GM21576 (cell line): ENCODE measurements around the gene SLC11A2.
"Not testable (repeated sequence)": the region's sequence is repeated elsewhere in the genome, so short reads cannot be mapped to it uniquely, and the experiment has no call there.

Source experiments
- ATAC-seq: cut with Tn5 transposase; IDR thresholded peaks from one replicate; pipeline ENCODE4 v1.9.1; 2021; ENCODE audit warnings: mild to moderate bottlenecking, moderate library complexity; ENCODE audit not compliant: unreplicated experiment

The SLC11A2 gene

GRCh38 chr12:50951112-50951511, 75.1 kb downstream of the SLC11A2 start:
- no peak for ATAC-seq

GRCh38 chr12:50949801-50950302, 76.3 kb downstream of the SLC11A2 start:
- no peak for ATAC-seq

DNA sequence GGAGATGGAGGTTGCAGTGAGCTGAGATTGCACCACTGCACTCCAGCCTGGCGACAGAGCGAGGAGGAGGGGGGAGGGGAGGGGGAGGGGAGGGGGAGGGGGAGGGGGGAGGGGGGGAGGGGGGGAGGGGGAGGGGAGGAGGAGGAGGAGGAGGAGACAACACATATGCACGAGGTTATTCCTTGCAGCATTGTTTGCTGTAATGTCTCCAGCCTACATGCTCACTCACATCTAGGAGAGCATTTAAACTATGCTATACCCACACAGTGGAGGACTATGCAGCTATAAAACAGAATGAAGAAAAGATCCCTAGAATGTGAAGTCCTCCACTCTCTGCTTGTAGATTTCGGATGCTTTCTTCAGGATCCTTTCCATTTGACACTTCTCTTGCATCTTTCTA, 77.4 kb downstream of the SLC11A2 start:
- ATAC-seq = no peak

GRCh38 chr12:50947933-50948626, 78.1 kb downstream of the SLC11A2 start:
- ATAC-seq = no peak

DNA sequence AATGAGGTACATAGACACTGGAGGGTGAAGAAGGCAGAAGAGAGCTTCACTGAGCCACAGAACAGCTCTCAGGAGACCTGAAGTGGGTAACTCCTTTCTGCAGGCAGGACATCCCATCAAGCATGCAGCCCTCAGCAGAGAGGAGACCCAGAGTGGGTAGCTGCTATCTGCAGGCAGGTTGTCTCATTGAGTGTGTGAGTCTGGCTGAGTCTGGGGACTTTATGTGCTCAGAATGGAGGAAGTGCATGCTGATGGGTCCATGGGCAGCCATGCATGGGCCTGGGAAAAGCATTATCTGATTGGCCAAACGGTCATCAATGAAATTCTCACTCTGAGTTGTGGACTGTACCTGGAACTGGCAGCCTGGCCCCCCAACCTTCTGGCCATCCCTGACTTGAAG, 88.5 kb downstream of the SLC11A2 start:
- ATAC-seq = no peak

GRCh38 chr12:50936821-50937530, 89.2 kb downstream of the SLC11A2 start:
- no peak for ATAC-seq

- no peak for ATAC-seq
Measured at GRCh38 chr12:50934981-50935807, 91.0 kb downstream of the SLC11A2 start.

DNA sequence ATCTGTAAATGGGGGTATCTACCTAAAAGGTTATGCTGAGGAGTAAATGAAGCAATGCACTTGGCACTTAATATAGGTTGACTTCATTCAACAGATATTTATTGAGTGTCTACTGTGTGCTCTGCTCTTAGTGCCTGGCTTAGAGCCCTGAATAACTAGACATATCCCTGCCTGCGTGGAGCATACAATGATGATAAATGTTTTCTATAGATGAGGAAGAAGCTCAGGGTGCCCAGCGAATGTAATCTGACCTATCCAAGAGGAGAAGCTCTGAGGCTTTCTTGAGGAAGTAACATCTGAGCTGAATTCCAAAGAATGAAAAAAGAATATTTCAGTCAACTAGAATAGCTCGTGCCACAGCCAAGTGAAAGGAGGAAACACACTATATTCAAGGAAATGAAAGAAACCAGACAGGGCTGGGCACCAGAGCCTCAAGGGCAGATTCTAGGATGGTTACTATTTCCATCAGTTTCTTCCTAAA, 91.8 kb downstream of the SLC11A2 start:
- ATAC-seq = no peak

GRCh38 chr12:50933459-50934124, 92.6 kb downstream of the SLC11A2 start:
- ATAC-seq = no peak

DNA sequence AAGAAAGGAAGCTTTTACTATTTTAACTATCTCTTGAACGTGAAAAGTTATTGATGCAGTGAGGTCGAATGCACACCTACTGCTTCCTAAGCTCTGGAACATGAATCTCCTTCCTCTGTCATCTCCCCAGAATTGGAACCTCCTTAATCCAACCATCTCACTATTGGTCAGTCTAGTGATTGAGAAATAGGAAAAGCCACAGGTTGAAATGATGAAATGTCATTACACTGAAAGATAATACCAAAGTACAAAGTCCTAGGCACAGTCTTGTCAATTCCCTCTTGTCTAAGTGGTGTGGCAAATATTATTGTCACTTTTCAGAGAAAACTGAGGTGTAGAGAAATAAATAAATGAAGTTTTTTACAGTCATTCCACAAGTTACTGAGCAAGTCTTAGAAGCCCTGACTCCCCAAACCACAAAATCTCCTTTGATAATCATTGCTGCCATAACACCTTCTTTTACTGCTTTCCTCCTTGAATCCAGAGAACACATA, 93.3 kb downstream of the SLC11A2 start:
- no peak for ATAC-seq

DNA sequence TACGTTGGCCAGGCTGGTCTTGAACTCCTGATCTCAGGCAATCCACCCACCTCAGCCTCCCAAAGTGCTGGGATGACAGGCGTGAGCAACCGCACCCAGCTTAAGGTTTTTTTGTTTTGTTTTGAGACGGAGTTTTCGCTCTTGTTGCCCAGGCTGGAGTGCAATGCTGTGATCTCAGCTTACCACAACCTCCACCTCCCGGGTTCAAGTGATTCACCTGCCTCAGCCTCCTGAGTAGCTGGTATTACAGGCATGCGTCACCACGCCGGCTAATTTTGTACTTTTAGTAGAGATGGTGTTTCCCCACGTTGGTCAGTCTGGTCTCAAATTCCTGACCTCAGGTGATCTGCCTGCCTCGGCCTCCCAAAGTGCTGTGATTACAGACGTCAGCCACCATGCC, 95.7 kb downstream of the SLC11A2 start:
- not testable (repeated sequence) for ATAC-seq

GRCh38 chr12:50929831-50930230, 96.4 kb downstream of the SLC11A2 start:
- ATAC-seq = no peak
